K562 (cell line): Measurements from ENCODE around the gene ARMC7. TPM values are rescaled to one million over a fixed set of nuclear protein-coding genes. Genes with fewer than 3 reads are reported as not detected.
A peak's percentile ranks its signal among the peaks of the same experiment; 100 is the strongest.

Source experiments
- ATF6 ChIP-seq: sonication (generic); formaldehyde crosslinking; IDR thresholded peaks from 2 replicates; pipeline ENCODE4 v1.4.0; 2020; ENCODE audit warnings: mild to moderate bottlenecking, missing genetic modification reagents
- BMI1 ChIP-seq: fragments of 150-350 bp; IDR thresholded peaks from 2 replicates; pipeline ENCODE4 v1.6.1; 2014; ENCODE audit warnings: low read length
- CLOCK ChIP-seq: fragments of 250-450 bp; sonication (Bioruptor Pico); IDR thresholded peaks from 2 replicates; pipeline ENCODE4 v1.4.0; 2020; ENCODE audit warnings: mild to moderate bottlenecking, moderate library complexity, borderline replicate concordance
- DACH1 ChIP-seq: fragments of 450-650 bp; IDR thresholded peaks from 2 replicates; pipeline ENCODE4 v1.6.1; 2018; ENCODE audit not compliant: partially characterized antibody
- ETV1 ChIP-seq: fragments of 450-650 bp; conservative IDR thresholded peaks from 2 replicates; pipeline ENCODE4 v1.6.1; 2016; ENCODE audit warnings: missing genetic modification characterization, control low read depth, low read depth, missing compliant biosample characterization
- EWSR1 ChIP-seq: fragments of 450-650 bp; IDR thresholded peaks from 2 replicates; pipeline ENCODE4 v1.6.1; 2018; ENCODE audit warnings: borderline replicate concordance, mild to moderate bottlenecking, low read depth, moderate library complexity; ENCODE audit not compliant: partially characterized antibody
- GMEB1 ChIP-seq: fragments of 250-450 bp; sonication (Bioruptor Pico); IDR thresholded peaks from 2 replicates; pipeline ENCODE4 v1.4.0; 2020; ENCODE audit warnings: mild to moderate bottlenecking
- KDM4B ChIP-seq, 2 experiments: fragments of 450-650 bp in 1 of 2; sonication (generic) in 1 of 2; IDR thresholded peaks; 2 replicates each; pipeline ENCODE4 v1.6.1; 2016 to 2017; ENCODE audit warnings: borderline replicate concordance in 2 of 2, antibody characterized with exemption in 1 of 2, low read depth in 1 of 2, mild to moderate bottlenecking in 1 of 2
- MBD2 ChIP-seq: sonication (generic); IDR thresholded peaks from 2 replicates; pipeline ENCODE4 v1.6.1; 2016; ENCODE audit warnings: low read depth, borderline replicate concordance
- NCOA6 ChIP-seq: fragments of 450-650 bp; IDR thresholded peaks from 2 replicates; pipeline ENCODE4 v1.6.1; 2017; ENCODE audit warnings: mild to moderate bottlenecking
- POLR3G ChIP-seq: IDR thresholded peaks from 2 replicates; pipeline ENCODE4 v1.6.1; 2011; ENCODE audit not compliant: insufficient read length, insufficient replicate concordance; ENCODE audit errors: extremely low read depth
- PPARD ChIP-seq: fragments of 250-450 bp; sonication (Bioruptor Pico); IDR thresholded peaks from 2 replicates; pipeline ENCODE4 v1.8.0; 2022; ENCODE audit warnings: inconsistent platforms, mild to moderate bottlenecking, moderate library complexity
- STAT5B ChIP-seq: fragments of 250-450 bp; sonication (Bioruptor Pico); IDR thresholded peaks from 2 replicates; pipeline ENCODE4 v1.8.0; 2021; ENCODE audit warnings: mild to moderate bottlenecking, inconsistent platforms
- TFE3 ChIP-seq: fragments of 450-650 bp; formaldehyde crosslinking; IDR thresholded peaks from 2 replicates; pipeline ENCODE4 v1.4.0; 2020; ENCODE audit warnings: mild to moderate bottlenecking, mixed read lengths
- YY1 ChIP-seq, 3 experiments: IDR thresholded peaks; 2 replicates each; pipeline ENCODE4 v1.6.1; 2011; ENCODE audit warnings: low read length in 2 of 3, mild to moderate bottlenecking in 2 of 3, moderate library complexity in 2 of 3, borderline replicate concordance in 1 of 3, control low read depth in 1 of 3, low read depth in 1 of 3; ENCODE audit not compliant: insufficient read depth in 3 of 3, insufficient replicate concordance in 2 of 3, control insufficient read depth in 1 of 3, insufficient read length in 1 of 3; ENCODE audit errors: extremely low read depth in 1 of 3
- ZNF140 ChIP-seq: fragments of 250-450 bp; sonication (Bioruptor Pico); IDR thresholded peaks from 2 replicates; pipeline ENCODE4 v1.8.0; 2021; ENCODE audit warnings: moderate library complexity, mild to moderate bottlenecking, inconsistent platforms
- ZNF707 ChIP-seq: fragments of 250-450 bp; sonication (Bioruptor Pico); conservative IDR thresholded peaks from 2 replicates; pipeline ENCODE4 v1.8.0; 2022; ENCODE audit warnings: inconsistent platforms, mild to moderate bottlenecking, moderate library complexity
- polyA plus RNA-seq, 8 experiments: library from polyadenylated mRNA; depleted of rRNA in 4 of 8; stranded (reverse) in 5 of 8; unstranded in 3 of 8; fragments of >200 nt; fragmentation: Nextera tagmentation in 2 of 8; fragmentation: Illumina TruSeq in 1 of 8; extraction: Ambion mirVana in 2 of 8; extraction: Trizol in 1 of 8; gene quantifications; 2 replicates each; pipeline versions ENCODE4 v1.2.1 to v1.2.3, GENCODE V29; 2011 to 2014; ENCODE audit warnings: inconsistent platforms in 1 of 8, missing spikeins in 1 of 8
- total RNA-seq, 7 experiments: library from RNA; depleted of rRNA in 6 of 7; stranded (reverse); fragments of >200 nt in 6 of 7; fragmentation: Illumina TruSeq in 2 of 7; extraction: Trizol in 2 of 7; gene quantifications; 2 replicates each; pipeline versions ENCODE4 v1.2.1 to v1.2.3, GENCODE V29; 2011 to 2021; ENCODE audit warnings: low replicate concordance in 1 of 7

ARMC7 gene
- total and polyA plus RNA-seq, 9 of the 15 experiments (the other 6 are each of a cell fraction or from before 2014, with no cell fraction given): 1.4 to 15.2 (median 5.9) TPM

GRCh38 chr17:75113798-75114551 lies 4.2 kb downstream of the ARMC7 start (continued):
- TF ChIP-seq ZNF707 (CRISPR knock-in tag) (no peak), TFE3 (CRISPR knock-in tag) (no peak), DACH1 (no peak), CLOCK (CRISPR knock-in tag) (no peak), ETV1 (tag) (peak; percentile 72), EWSR1 (no peak), ATF6 (CRISPR knock-in tag) (no peak), PPARD (CRISPR knock-in tag) (no peak), KDM4B (IDR thresholded peaks at IDR 0.05; ENCODE audit: borderline replicate concordance in 2 of 2, low read depth in 1 of 2) (no peak), YY1 (IDR thresholded peaks at IDR 0.05; ENCODE audit: borderline replicate concordance in 1 of 3, control insufficient read depth in 1 of 3, extremely low read depth in 1 of 3, insufficient read depth in 3 of 3, insufficient read length in 1 of 3, insufficient replicate concordance in 2 of 3, low read depth in 1 of 3, low read length in 2 of 3) (peak in 2 of 3 experiments; percentile 38 to 48), GMEB1 (CRISPR knock-in tag) (no peak), ZNF140 (CRISPR knock-in tag) (no peak), POLR3G (no peak), STAT5B (CRISPR knock-in tag) (no peak), NCOA6 (no peak), MBD2 (no peak), BMI1 (no peak)
